Nephron progenitor cell (in vitro differentiated cells): ENCODE measurements around the gene ASPSCR1.
"Not testable (repeated sequence)": the region's sequence is repeated elsewhere in the genome, so short reads cannot be mapped to it uniquely, and the experiment has no call there.

Source experiments
- DNase-seq: peaks from one replicate; pipeline ENCODE4 v3.0.0; 2021
- H3K27ac Mint-ChIP-seq: 2 replicates; pipeline ENCODE4 v1.8.0; 2021; ENCODE audit warnings: mild to moderate bottlenecking, moderate library complexity, mixed read lengths
- H3K27me3 Mint-ChIP-seq: 2 replicates; pipeline ENCODE4 v1.8.0; 2021; ENCODE audit warnings: mild to moderate bottlenecking, low read depth, mixed read lengths; ENCODE audit not compliant: poor library complexity
- H3K36me3 Mint-ChIP-seq: 2 replicates; pipeline ENCODE4 v1.8.0; 2021; ENCODE audit warnings: low read depth, mixed read lengths
- H3K4me1 Mint-ChIP-seq: 2 replicates; pipeline ENCODE4 v1.8.0; 2021; ENCODE audit warnings: mixed read lengths
- H3K4me3 Mint-ChIP-seq: 2 replicates; pipeline ENCODE4 v1.8.0; 2021; ENCODE audit warnings: mild to moderate bottlenecking, moderate library complexity, mixed read lengths
- H3K9me3 Mint-ChIP-seq: 2 replicates; pipeline ENCODE4 v1.8.0; 2021; ENCODE audit warnings: mild to moderate bottlenecking, moderate library complexity, mixed read lengths
- CTCF ChIP-seq: fragments of 200-600 bp; sonication (generic); IDR thresholded peaks from 2 replicates; pipeline ENCODE4 v1.5.0; 2021; ENCODE audit warnings: antibody characterized with exemption

The ASPSCR1 gene

GRCh38 chr17:81978524-81979298, 1.3 kb downstream of the ASPSCR1 start:
- H3K36me3 Mint-ChIP-seq = peaks cover 21% of the 10 kb centered on the region
- H3K27me3 Mint-ChIP-seq = peaks cover 11% of the 10 kb centered on the region
- peaks cover 13% of the 10 kb centered on the region for H3K9me3 Mint-ChIP-seq
- H3K4me1 Mint-ChIP-seq = peaks cover 39% of the 10 kb centered on the region
- H3K27ac Mint-ChIP-seq = peak overlapping the region; percentile 45
- H3K4me3 Mint-ChIP-seq = peak overlapping the region; percentile 77
- TF ChIP-seq CTCF = no peak
- no peak for DNase-seq

- Mint-ChIP-seq H3K4me3 (peak overlapping the region; percentile 77), H3K27ac (no peak overlapping the region), H3K9me3 (peaks cover 1% of the 10 kb centered on the region), H3K36me3 (peaks cover 22% of the 10 kb centered on the region), H3K27me3 (peaks cover 9% of the 10 kb centered on the region), H3K4me1 (peaks cover 43% of the 10 kb centered on the region)
- no peak for TF ChIP-seq CTCF
- DNase-seq = no peak
Observed at GRCh38 chr17:81980122-81980521, 2.7 kb downstream of the ASPSCR1 start.

- Mint-ChIP-seq H3K27ac (no peak overlapping the region), H3K36me3 (peaks cover 24% of the 10 kb centered on the region), H3K4me3 (no peak overlapping the region), H3K9me3 (no peaks in the 10 kb centered on the region), H3K4me1 (peaks cover 45% of the 10 kb centered on the region), H3K27me3 (peaks cover 8% of the 10 kb centered on the region)
- TF ChIP-seq CTCF = no peak
- no peak for DNase-seq
Observed at GRCh38 chr17:81980707-81981343, 3.4 kb downstream of the ASPSCR1 start.

GRCh38 chr17:81981511-81981910, 4.1 kb downstream of the ASPSCR1 start:
- peaks cover 26% of the 10 kb centered on the region for H3K36me3 Mint-ChIP-seq
- H3K27me3 Mint-ChIP-seq, H3K27ac Mint-ChIP-seq, H3K9me3 Mint-ChIP-seq, H3K4me3 Mint-ChIP-seq, DNase-seq: not testable (repeated sequence)
- H3K4me1 Mint-ChIP-seq = peaks cover 38% of the 10 kb centered on the region

- no peak overlapping the region for H3K27ac Mint-ChIP-seq
- no peak for DNase-seq
- H3K4me1 Mint-ChIP-seq = peaks cover 33% of the 10 kb centered on the region
- H3K4me3 Mint-ChIP-seq = no peak overlapping the region
- H3K36me3 Mint-ChIP-seq = peaks cover 31% of the 10 kb centered on the region
- H3K27me3 Mint-ChIP-seq = peaks cover 2% of the 10 kb centered on the region
- H3K9me3 Mint-ChIP-seq = no peaks in the 10 kb centered on the region
- no peak for TF ChIP-seq CTCF
Observed at GRCh38 chr17:81983011-81983638, 5.7 kb downstream of the ASPSCR1 start.

- peaks cover 31% of the 10 kb centered on the region for H3K36me3 Mint-ChIP-seq
- no peak overlapping the region for H3K4me3 Mint-ChIP-seq
- H3K27me3 Mint-ChIP-seq = peaks cover 2% of the 10 kb centered on the region
- no peak overlapping the region for H3K27ac Mint-ChIP-seq
- no peak for DNase-seq
- TF ChIP-seq CTCF = no peak
- peaks cover 28% of the 10 kb centered on the region for H3K4me1 Mint-ChIP-seq
- no peaks in the 10 kb centered on the region for H3K9me3 Mint-ChIP-seq
Observed at GRCh38 chr17:81983639-81984373, 6.4 kb downstream of the ASPSCR1 start.
